Activated CD8-positive, alpha-beta memory T cell treated with anti-CD3 and anti-CD28 coated beads for 1 hour (primary cell): ENCODE data around the gene CTSH.
"Not testable (repeated sequence)": the region's sequence is repeated elsewhere in the genome, so short reads cannot be mapped to it uniquely, and the experiment has no call there.

Source experiments
- DNase-seq, 2 donors: peaks; one replicate each; pipeline ENCODE4 v3.0.0-alpha.2; 2020; ENCODE audit warnings: low read depth in 1 of 2; ENCODE audit errors: extremely low read depth in 1 of 2

Gene CTSH

DNA sequence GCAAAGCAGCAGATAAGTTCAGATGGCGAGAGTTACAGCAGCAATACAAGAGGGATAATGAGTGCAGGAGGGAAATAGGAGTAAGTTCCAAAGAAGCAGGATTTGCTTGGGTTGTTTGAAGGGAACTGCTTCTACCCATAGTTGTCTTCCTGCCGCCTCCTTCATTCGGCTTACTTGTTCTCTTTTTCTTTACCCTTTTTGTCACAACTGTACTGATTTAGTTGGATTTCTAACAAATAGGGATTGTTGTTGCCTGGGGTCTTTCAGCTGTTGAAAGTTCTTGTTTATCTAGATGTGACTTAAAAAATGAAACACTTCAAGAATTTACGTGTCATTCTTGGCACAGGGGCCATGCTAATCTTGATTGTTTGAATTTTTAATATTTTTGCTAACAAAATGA, 46.3 kb downstream of the CTSH start:
- DNase-seq: no peak

GRCh38 chr15:78895471-78895870, 49.4 kb downstream of the CTSH start:
- no peak for DNase-seq

DNA sequence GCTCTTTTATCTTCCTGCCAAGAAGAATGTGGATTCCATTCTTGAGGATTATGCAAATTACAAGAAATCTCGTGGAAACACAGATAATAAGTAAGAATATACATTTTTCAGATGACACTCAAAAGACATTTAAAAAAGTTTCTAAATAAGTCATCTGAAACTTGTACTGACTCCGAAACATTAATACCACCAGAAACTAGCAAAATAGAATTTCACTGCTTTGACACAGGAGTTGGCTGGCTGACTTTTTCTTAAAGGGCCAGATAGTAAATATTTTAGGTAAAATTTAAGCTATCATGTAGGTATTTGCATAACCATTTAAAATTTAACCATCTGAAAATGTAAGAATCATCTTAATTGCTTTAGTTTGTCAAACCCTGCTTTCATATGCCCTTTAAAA, 51.3 kb downstream of the CTSH start:
- no peak for DNase-seq

- DNase-seq: no peak
Observed at GRCh38 chr15:78889000-78889399, 55.8 kb downstream of the CTSH start.

DNA sequence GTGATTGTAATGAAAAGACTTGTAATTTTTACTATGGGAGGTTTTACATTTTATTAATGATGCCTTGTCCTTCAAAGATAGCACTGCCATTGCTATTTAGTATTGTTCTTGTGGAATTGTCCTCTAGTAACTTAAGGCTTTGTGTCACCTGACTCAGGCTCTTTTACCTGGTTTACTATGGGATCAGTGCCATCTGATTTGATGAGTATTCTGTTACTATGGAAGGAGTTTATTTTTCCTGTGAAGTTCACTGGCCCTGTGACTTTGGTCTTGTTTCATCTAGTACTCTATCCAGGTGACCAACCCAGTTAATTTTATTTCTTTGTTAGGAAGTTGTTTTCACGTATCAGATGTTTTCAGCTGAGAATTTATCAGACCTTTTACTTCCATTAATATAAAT, 63.2 kb downstream of the CTSH start:
- DNase-seq: no peak

DNA sequence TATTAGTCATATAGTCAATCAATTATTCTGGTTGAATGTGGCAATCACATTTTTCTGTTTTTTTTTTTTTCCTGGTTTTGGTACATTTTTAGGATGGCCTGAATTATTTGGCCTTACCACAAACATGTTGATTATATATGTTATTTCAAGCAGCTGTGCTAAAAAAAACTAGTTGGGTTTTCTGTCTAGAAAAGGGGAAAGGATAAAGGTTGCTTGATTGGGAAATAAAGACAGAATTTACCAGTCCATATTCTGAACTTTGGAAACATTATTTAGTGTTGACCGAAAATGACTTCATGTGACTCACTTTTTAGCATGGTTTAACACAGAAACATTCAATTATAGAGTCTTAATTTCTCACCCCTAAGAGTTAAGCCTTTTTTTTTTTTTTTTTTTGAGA, 64.0 kb downstream of the CTSH start:
- no peak for DNase-seq

GRCh38 chr15:78880242-78880533, 64.7 kb downstream of the CTSH start:
- no peak for DNase-seq

- DNase-seq: no peak
Observed at GRCh38 chr15:78879517-78880241, 65.2 kb downstream of the CTSH start.

DNA sequence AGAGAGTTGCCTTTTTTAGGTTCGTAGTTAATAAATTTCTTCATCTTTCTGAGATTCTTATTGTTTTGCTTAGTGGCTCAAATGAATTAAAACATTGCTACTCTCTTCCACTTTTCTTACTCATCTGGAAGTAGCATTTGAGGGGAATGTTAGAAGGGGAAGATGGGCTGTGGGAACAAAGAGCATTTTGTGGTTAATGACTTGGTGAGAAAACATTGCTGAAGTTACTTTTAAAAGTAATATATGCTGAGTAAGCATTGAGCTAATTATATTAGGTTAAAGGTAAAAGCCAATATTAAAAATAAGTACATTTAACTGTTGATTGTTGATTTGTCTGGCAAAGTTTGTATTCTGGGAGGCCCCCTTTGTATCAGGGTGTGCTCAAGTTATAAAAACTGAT, 66.5 kb downstream of the CTSH start:
- DNase-seq: no peak

GRCh38 chr15:78876954-78877353, 67.9 kb downstream of the CTSH start:
- not testable (repeated sequence) for DNase-seq

DNA sequence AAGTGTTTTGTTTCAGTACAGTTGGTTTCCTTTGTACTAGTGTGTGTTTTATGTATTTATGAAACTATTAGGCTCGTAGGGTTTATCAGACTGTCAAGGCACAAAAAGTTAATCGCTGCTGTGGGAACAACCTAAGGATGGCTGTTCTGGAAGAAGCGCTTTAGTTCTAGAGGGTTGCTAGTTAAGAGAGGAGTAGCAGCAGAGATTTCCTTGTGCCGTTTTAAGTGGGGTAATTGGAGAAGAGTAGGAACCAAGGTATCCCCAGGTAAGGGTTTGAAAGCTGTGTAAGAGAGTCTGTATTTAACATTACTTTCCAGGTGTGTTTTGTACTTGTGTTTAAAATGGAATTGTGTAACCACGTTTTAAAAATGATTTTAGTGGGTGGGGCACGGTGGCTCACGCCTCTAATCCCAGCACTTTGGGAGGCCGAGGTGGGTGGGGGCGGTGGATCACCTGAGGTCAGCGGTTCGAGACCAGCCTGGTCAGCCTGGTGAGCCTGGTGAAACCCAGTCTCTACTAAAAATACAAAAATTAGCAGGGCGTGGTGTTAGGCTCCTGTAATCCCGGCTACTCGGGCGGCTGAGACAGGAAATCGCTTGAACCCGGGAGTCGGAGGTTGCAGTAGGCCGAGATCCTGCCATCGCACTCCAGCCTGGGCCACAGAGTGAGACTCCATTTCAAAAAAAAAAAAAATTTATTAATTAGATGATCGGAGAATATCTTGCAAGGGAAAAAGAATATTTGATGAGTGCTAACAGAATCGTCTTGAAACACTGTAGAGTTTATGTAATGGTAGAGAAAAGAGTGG, 69.5 kb downstream of the CTSH start:
- DNase-seq: no peak

DNA sequence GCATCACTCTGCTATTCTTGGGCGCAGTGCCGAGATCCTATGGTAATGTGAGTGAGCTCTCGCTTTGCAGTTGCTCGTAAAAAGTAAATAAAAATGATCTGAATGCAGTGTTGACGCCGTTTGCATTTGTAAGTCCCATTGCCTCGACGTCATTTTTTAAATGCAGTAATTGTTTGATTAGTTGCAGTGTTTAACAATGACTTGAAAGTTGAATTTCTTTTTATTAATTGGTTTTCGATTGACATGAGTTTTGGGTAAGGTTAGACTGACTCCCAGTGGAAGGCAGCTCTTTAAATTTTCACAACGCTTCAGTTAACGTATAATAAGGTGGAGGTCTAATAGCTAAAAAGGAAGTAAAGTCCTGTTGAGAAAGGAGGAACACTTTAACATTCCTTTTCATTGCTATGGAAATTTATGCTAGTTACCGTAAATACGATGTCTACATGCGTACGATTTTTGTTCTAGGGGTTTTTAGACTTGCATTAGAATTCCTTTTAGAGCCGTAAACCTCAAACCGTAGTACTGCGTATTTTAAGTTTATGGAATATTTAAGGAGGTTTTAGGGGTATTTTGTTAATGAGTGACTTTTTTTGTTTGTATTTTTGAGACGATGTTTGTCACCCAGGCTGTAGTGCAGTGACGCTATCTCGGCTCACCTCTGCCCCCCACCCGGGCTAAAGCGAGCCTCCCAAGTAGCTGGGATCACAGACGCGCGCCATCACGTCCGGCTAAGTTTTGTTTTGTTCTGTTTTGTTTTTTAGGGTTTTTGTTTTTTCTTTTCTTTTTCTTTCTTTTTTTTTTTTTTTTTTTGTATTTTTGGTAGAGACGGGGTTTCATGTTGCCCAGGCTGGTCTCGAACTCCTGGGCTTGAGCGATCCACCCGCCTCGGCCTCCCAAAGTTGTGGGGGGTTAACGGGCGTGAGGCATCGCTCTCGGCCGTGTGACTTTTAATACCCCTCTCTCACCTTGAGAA, 70.8 kb downstream of the CTSH start:
- DNase-seq: no peak

DNA sequence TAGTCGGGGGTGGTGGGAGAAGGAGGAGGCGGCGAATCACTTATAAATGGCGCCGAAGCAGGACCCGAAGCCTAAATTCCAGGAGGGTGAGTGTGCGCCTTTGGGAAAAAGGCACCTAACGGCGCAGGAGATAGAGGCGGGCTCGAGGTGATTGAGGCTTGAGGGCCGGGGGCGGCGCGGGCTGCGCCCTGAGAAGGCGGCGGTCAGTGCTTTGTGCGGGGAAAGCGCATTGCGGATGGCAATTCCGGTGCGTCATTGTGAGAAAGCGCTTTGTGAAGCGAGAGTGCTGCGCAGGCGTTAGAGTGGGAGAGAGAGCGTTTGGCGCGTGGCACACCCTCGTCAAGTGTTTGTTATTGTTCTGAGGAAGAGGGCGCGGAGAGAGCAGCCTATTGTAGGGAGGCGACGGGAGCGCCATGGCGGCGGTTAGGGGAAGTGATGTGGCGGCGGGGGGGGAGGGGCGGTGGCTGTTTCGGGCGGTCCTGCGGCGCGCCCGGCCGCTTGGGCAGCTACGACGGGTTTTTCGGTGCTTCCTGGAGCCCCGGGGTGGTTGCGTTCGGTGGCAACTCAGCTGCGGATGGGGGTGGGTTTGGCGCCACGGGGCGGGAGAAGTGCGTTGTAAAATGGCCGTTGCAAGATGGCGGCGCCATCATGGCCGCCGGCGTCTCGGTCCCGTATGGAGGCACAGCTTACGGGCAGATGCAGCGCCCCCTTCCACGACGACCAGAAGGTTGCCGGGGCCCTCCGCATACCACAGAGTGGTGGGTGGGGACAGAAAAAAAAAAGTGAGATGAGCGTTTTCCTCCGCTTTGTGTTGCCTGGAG, 71.7 kb downstream of the CTSH start:
- DNase-seq: peak; percentile 69 to 81

- DNase-seq: peak; percentile 81 to 94
Observed at GRCh38 chr15:78872155-78872971, 72.5 kb downstream of the CTSH start, which contains the start of gene MORF4L1. Gene MORF4L1, plus strand, starts transcription at chr15:78872890. Its CDS starts 128 bp downstream, at chr15:78873018.

DNA sequence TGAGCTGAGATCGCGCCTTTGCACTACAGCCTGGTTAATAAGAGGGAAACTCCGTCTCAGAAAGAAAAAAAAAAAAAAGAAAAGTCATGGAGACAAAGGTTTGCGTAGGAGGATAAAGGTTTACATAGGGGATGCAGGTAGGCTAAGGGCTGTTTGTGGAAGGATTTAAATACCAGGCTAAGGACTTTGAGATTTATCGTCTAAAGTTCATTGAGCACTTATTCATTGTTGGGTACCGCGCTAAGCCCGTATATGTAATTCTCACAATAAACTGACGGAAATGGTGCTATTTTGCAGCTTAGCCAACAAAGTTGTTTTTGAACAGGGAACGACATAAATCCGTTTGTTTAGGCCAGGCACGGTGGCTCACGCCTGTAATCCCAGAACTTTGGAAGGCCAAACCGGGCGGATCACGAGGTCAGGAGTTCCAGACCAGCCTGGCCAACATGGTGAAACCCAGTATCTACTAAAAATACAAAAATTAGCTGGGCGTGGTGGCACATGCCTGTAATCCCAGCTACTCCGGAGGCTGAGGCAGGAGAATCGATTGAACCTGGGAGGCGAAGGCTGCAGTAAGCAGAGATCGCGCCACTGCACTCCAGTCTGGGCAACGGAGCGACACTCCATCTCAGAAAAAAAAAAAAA, 73.2 kb downstream of the CTSH start:
- DNase-seq: not testable (repeated sequence)
